ENCODE measurements around the gene WWOX.

GRCh38 chr16:78851266-78851665 is 751.8 kb downstream of the WWOX start:
- TF ChIP-seq CTCF (IDR thresholded peaks at IDR 0.05) (no peak), POLR2A (IDR thresholded peaks at IDR 0.05) (no peak)

Measured in thyroid gland (tissue), 4 donors.